CD4-positive, alpha-beta T cell treated with Interleukin-21 for 1 hour (primary cell): Measurements from ENCODE around the gene FAR2.

Source experiments
- DNase-seq: peaks from one replicate; pipeline ENCODE4 v3.0.0-alpha.2; 2020

FAR2 gene

DNA sequence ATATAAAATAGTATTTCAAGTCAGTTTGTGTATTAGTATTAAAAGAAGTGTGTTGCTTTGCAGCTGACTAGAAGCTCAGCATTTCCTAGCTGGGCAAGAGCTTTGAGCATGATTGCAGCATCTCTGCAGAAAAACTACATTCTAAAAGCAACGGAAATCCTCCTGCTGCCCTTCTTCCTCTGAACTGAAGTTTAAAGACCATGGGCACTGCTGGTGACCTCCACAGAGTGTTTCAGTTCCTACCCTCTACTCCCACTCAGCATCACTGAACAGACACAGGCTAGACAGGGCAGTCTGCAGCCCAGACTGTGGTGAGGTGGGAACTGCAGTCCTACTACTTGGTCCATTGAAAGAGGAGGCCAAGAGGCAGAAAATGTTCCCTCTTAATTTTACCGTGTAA is 59.0 kb downstream of the FAR2 start:
- no peak for DNase-seq

GRCh38 chr12:29208936-29209701 is 60.0 kb downstream of the FAR2 start:
- no peak for DNase-seq

- DNase-seq: no peak
Measured at GRCh38 chr12:29211696-29212095, 62.6 kb downstream of the FAR2 start.

GRCh38 chr12:29212682-29213403 is 63.8 kb downstream of the FAR2 start:
- DNase-seq: no peak

GRCh38 chr12:29216266-29216665 is 67.2 kb downstream of the FAR2 start:
- no peak for DNase-seq

GRCh38 chr12:29216797-29217575 is 67.9 kb downstream of the FAR2 start:
- DNase-seq: no peak

GRCh38 chr12:29220632-29221336 is 71.7 kb downstream of the FAR2 start:
- DNase-seq: no peak

DNA sequence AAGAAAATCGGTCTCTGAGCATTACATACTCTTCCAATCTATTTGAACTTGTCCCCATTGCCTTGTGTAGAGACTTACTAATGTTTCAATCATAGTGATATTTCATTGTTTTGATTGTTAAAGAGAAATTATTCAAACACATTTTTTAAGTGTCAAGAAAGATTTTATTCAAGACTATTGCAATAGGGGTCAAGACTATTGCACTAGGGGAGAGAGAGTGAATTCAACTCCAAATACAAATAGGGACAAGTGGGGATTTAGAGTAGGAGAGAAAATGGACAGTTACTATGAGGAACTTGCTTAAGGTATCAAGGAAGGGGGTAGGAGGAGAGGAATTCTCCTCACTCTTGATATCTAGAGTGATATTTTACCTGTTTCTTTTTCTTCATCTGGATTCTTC is 73.1 kb downstream of the FAR2 start:
- DNase-seq: no peak

GRCh38 chr12:29223426-29223825 is 74.3 kb downstream of the FAR2 start:
- no peak for DNase-seq

- DNase-seq: no peak
Measured at GRCh38 chr12:29223956-29224543, 75.0 kb downstream of the FAR2 start.

- DNase-seq: no peak
Measured at GRCh38 chr12:29224572-29224971, 75.5 kb downstream of the FAR2 start.

GRCh38 chr12:29225834-29226233 is 76.8 kb downstream of the FAR2 start:
- no peak for DNase-seq

GRCh38 chr12:29226616-29227015 is 77.5 kb downstream of the FAR2 start:
- no peak for DNase-seq

DNA sequence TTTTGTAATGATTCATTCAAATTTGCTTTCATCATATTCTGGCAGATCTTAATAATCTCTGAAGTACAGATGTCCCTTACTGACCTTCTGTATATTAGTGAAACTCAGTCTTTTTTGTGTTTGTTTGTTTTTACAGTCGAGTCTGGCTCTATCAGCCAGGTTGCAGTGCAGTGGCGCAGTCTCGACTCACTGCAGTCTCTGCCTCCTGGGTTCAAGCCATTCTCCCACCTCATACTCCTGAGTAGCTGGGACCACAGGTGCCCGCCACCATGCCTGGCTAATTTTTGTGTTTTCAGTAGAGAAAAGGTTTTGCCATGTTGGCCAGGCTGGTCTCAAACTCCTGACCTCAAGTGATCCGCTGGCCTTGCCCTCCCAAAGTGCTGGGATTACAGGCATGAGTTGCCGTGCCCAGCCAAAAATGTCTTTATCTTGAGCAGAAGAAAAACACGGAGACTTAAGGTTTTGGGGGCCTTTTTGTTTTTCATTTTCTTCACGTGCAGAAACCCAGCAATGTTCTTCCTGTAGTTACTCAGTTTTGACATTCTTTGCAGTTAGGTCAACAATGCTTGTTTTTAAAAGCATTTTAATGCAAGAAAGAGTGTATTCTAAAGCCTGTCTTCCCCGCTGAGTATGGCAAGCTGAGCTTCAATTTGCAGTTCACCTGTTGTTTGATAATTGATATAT is 79.5 kb downstream of the FAR2 start:
- no peak for DNase-seq

DNA sequence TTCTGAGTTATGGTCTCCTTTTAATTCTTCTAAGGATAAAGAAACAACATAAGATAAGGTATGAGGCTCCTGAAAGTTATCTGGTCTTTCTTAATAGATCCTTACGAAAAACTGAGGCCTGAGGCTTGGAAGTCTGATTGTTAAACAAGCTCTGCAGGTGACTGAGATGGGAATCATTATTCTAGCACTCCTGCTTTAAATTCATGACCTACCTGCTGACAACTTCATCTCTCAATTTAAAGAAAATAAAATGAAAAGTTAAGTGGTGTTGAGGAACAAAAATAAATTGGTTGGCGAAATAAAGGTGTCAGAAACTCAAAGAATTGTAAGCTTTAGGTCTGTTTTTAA is 80.1 kb downstream of the FAR2 start:
- DNase-seq: no peak

GRCh38 chr12:29229937-29230336 is 80.9 kb downstream of the FAR2 start:
- DNase-seq: no peak

DNA sequence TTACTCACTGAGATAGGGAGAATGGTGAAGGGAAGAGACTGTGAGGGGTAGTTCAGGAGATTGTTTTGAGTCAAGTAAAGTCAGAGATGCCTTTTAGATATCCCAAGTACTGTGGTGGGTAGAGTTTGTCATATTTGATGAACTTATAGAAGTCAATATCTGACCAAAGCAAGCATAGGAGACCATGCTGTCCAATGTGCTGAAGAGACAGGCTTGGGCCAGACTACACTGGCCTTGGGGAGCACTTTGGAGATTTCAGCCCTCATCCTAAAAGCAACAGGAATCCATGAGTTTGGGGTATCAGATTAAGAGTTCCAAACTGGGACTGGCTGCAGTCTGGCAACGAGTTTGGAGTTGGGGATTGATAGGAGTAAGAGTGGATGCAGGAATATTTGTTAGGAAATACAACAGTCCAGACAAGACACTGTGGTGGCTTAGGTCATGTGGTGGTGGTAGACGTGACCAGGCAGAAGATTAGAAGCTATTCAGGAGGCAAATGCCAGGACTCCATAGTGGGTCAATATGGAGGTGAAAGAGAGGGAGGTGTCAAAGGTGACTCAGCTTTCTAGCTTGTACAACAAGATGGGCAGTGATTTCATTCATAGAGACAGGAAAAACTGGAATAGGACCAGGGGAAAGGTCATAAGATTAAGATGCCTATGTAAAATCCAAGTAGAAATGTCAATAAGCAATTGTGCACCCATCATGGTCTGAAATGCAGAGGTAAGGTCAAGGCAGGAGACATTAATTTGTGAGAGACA is 81.9 kb downstream of the FAR2 start:
- no peak for DNase-seq

DNA sequence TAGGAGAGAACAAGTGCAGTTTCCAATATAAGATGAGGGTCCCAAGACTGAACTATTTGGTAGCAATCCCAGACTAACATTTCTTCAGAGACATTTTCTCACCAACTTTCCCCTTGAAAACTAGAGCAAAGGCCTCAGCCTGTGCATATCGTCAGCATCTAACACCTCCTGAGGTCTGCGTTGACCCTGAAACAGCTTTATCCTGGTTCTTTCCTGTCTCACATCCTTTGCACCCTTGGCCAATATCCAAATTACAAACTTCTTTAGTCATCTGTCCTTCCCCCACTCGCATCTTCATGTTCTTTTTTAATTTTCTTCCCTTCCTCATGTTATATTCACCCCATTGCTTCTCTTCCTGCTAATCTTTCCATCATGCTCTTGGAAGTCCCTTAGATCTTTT is 83.0 kb downstream of the FAR2 start:
- DNase-seq: no peak

DNA sequence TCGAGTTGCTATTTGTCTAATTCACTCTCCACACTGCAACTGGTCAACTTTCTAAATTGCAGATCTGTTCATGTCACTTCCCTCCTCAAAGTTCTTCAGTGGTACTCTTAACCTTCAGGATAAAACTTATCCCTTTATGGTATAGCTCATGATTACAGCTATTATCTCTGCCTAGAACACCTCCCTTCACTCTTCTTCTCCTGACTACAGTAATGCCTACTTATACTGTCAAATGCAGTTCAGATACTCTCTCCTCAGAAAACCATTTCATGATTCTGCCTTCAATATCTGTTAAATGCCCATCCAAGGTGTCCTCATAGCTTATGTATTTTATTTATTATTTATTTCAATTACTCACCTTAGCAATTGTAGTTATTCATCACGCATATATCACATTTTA is 85.5 kb downstream of the FAR2 start:
- no peak for DNase-seq

GRCh38 chr12:29234965-29235626 is 86.0 kb downstream of the FAR2 start:
- DNase-seq: no peak

GRCh38 chr12:29238822-29239291 is 89.8 kb downstream of the FAR2 start:
- DNase-seq: no peak
